Measurements from ENCODE around the gene PCDH17. TPM values are rescaled to one million over a fixed set of nuclear protein-coding genes. Genes with fewer than 3 reads are reported as not detected.

PCDH17 gene
- total and polyA plus RNA-seq, 2 donors (not counting 1 experiment from before 2014, with no cell fraction given), result 0.07 to 0.17 TPM

DNA sequence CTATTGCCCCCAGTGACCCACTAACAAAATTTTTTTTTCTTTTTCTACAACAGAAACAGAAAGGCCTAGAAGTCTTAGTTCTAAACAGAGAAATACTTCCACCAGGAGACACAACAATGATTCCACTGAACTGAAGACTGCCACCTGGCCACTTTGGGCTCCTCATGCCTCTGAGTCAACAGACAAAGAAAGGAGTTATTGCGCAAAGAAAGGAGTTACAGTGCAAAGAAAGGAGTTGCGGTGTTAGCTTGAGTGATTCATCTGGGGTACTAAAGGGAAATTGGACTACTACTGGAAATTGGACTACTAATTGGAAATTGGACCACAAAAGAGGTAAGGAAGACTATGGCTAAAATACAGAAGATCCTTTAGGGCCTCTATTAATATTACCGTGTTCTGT lies 116.6 kb downstream of the PCDH17 start:
- TF ChIP-seq, protein P1, sequence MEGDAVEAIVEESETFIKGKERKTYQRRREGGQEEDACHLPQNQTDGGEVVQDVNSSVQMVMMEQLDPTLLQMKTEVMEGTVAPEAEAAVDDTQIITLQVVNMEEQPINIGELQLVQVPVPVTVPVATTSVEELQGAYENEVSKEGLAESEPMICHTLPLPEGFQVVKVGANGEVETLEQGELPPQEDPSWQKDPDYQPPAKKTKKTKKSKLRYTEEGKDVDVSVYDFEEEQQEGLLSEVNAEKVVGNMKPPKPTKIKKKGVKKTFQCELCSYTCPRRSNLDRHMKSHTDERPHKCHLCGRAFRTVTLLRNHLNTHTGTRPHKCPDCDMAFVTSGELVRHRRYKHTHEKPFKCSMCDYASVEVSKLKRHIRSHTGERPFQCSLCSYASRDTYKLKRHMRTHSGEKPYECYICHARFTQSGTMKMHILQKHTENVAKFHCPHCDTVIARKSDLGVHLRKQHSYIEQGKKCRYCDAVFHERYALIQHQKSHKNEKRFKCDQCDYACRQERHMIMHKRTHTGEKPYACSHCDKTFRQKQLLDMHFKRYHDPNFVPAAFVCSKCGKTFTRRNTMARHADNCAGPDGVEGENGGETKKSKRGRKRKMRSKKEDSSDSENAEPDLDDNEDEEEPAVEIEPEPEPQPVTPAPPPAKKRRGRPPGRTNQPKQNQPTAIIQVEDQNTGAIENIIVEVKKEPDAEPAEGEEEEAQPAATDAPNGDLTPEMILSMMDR (conservative IDR thresholded peaks at IDR 0.05 in 1 of 2, IDR thresholded peaks at IDR 0.05 in 1 of 2; ENCODE audit: low read depth in 1 of 2, low read length in 2 of 2), result no peak
- no peak for TF ChIP-seq EZH2 (IDR thresholded peaks at IDR 0.05; ENCODE audit: low read length, missing control alignments)
- Histone ChIP-seq H3K27me3 (ENCODE audit: control insufficient read depth, insufficient read depth, low read length) (no peaks in the 10 kb centered on the region), H4K20me1 (ENCODE audit: control insufficient read depth, extremely low read depth, insufficient read depth, low read length) (no peaks in the 10 kb centered on the region), H3K79me2 (ENCODE audit: control insufficient read depth, insufficient read depth, low read length) (no peaks in the 10 kb centered on the region), H2AFZ (ENCODE audit: low read length) (no peak overlapping the region), H3K9ac (ENCODE audit: insufficient read depth, low read length) (no peak overlapping the region), H3K4me3 (replicated peaks in 1 of 4; ENCODE audit: control extremely low read depth in 1 of 4, insufficient read depth in 1 of 4, low read depth in 3 of 4, low read length in 4 of 4) (no peak overlapping the region), H3K4me1 (ENCODE audit: control insufficient read depth, extremely low read depth, insufficient read depth, low read length) (no peaks in the 10 kb centered on the region), H3K9me3 (ENCODE audit: control insufficient read depth, insufficient read depth, low read depth, low read length) (no peaks in the 10 kb centered on the region), H3K27ac (ENCODE audit: insufficient read depth, low read length) (no peak overlapping the region), H3K4me2 (ENCODE audit: extremely low read depth, insufficient read depth, low read length) (no peak overlapping the region), H3K36me3 (ENCODE audit: control insufficient read depth, insufficient read depth, low read length) (no peaks in the 10 kb centered on the region)
- peak; percentile 4 to 64 for DNase-seq (ENCODE audit: low read depth in 2 of 2)

DNA sequence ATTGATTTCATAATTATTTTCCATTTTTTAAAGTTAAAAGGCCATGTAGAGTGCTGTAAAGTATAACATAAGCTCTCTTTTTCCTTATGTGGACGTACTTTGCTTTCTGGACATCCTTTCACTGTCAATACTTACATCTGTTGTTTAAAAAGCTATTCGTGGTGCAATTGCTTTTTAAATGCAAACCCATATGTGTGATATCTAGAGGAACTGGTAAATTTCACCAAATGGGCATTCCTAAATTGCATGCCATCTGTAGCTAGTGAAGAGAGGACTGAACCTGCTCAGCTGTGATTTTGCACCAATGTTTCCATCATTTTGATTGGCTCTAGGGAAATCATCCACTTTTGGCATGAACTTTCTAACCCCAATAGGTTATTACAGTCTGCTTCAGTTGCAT lies 129.4 kb downstream of the PCDH17 start:
- TF ChIP-seq, protein P1 (conservative IDR thresholded peaks at IDR 0.05 in 1 of 2, IDR thresholded peaks at IDR 0.05 in 1 of 2; ENCODE audit: low read depth in 1 of 2, low read length in 2 of 2), result no peak
- no peak for TF ChIP-seq EZH2 (IDR thresholded peaks at IDR 0.05; ENCODE audit: low read length, missing control alignments)

DNA sequence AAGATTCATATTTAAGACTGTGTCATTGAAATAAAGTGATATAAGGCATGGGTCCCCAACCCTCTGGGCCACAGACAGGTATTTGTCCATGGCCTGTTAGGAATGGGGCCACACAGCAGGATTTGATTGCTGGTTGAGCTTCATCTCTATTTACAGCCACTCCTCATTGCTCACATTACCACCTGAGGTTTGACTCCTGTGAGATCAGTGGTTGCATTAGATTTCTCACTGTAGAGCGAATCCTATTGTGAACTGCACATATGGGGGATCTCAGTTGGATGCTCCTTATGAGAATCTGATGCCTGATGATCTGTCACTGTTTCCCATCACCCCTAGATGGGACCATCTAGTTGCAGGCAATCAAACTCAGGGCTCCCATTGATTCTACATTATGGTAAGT lies 132.1 kb downstream of the PCDH17 start:
- no peak for DNase-seq (ENCODE audit: low read depth in 2 of 2)

More for the DNA sequence above, 129.4 kb downstream of the PCDH17 start:
- Histone ChIP-seq H4K20me1 (ENCODE audit: control insufficient read depth, extremely low read depth, insufficient read depth, low read length) (no peaks in the 10 kb centered on the region), H2AFZ (ENCODE audit: low read length) (no peak overlapping the region), H3K79me2 (ENCODE audit: control insufficient read depth, insufficient read depth, low read length) (no peaks in the 10 kb centered on the region), H3K4me2 (ENCODE audit: extremely low read depth, insufficient read depth, low read length) (no peak overlapping the region), H3K4me1 (ENCODE audit: control insufficient read depth, extremely low read depth, insufficient read depth, low read length) (no peaks in the 10 kb centered on the region), H3K27me3 (ENCODE audit: control insufficient read depth, insufficient read depth, low read length) (no peaks in the 10 kb centered on the region), H3K27ac (ENCODE audit: insufficient read depth, low read length) (no peak overlapping the region), H3K9ac (ENCODE audit: insufficient read depth, low read length) (no peak overlapping the region), H3K36me3 (ENCODE audit: control insufficient read depth, insufficient read depth, low read length) (no peaks in the 10 kb centered on the region), H3K4me3 (replicated peaks in 1 of 4; ENCODE audit: control extremely low read depth in 1 of 4, insufficient read depth in 1 of 4, low read depth in 3 of 4, low read length in 4 of 4) (no peak overlapping the region), H3K9me3 (ENCODE audit: control insufficient read depth, insufficient read depth, low read depth, low read length) (no peaks in the 10 kb centered on the region)
- DNase-seq (ENCODE audit: low read depth in 2 of 2), result no peak

More for the DNA sequence above, 132.1 kb downstream of the PCDH17 start:
- H2AFZ ChIP-seq (ENCODE audit: low read length), result no peak overlapping the region
- no peaks in the 10 kb centered on the region for H4K20me1 ChIP-seq (ENCODE audit: control insufficient read depth, extremely low read depth, insufficient read depth, low read length)
- H3K27me3 ChIP-seq (ENCODE audit: control insufficient read depth, insufficient read depth, low read length), result no peaks in the 10 kb centered on the region
- TF ChIP-seq, protein P1 (conservative IDR thresholded peaks at IDR 0.05 in 1 of 2, IDR thresholded peaks at IDR 0.05 in 1 of 2; ENCODE audit: low read depth in 1 of 2, low read length in 2 of 2), result no peak
- no peak for TF ChIP-seq EZH2 (IDR thresholded peaks at IDR 0.05; ENCODE audit: low read length, missing control alignments)
- H3K79me2 ChIP-seq (ENCODE audit: control insufficient read depth, insufficient read depth, low read length), result no peaks in the 10 kb centered on the region
- H3K27ac ChIP-seq (ENCODE audit: insufficient read depth, low read length), result no peak overlapping the region
- no peak overlapping the region for H3K9ac ChIP-seq (ENCODE audit: insufficient read depth, low read length)
- no peaks in the 10 kb centered on the region for H3K36me3 ChIP-seq (ENCODE audit: control insufficient read depth, insufficient read depth, low read length)
- H3K4me3 ChIP-seq (replicated peaks in 1 of 4; ENCODE audit: control extremely low read depth in 1 of 4, insufficient read depth in 1 of 4, low read depth in 3 of 4, low read length in 4 of 4), result no peak overlapping the region
- no peaks in the 10 kb centered on the region for H3K9me3 ChIP-seq (ENCODE audit: control insufficient read depth, insufficient read depth, low read depth, low read length)
- H3K4me1 ChIP-seq (ENCODE audit: control insufficient read depth, extremely low read depth, insufficient read depth, low read length), result no peaks in the 10 kb centered on the region
- no peak overlapping the region for H3K4me2 ChIP-seq (ENCODE audit: extremely low read depth, insufficient read depth, low read length)
